ENCODE results near the gene ARL5A.

DNA sequence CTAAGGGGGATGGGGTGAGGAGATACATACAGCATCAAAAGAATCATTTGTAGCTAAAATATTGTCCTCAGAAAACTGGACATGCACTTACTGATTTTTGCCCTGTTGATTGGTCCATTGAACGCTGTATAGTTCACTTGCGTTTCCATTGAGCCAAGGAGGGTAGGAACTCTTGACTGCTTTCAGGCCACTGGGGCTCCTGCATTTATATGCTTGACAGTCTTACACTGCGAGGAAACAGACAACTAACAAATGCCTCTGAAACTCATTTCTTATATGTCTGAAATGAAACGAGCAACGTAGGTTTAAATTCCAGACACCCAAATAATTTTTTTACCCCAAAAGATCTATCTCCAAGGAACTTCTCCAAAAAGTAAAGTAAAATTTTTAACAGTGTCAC is 42.1 kb downstream of the ARL5A start:
- TF ChIP-seq, protein P1, sequence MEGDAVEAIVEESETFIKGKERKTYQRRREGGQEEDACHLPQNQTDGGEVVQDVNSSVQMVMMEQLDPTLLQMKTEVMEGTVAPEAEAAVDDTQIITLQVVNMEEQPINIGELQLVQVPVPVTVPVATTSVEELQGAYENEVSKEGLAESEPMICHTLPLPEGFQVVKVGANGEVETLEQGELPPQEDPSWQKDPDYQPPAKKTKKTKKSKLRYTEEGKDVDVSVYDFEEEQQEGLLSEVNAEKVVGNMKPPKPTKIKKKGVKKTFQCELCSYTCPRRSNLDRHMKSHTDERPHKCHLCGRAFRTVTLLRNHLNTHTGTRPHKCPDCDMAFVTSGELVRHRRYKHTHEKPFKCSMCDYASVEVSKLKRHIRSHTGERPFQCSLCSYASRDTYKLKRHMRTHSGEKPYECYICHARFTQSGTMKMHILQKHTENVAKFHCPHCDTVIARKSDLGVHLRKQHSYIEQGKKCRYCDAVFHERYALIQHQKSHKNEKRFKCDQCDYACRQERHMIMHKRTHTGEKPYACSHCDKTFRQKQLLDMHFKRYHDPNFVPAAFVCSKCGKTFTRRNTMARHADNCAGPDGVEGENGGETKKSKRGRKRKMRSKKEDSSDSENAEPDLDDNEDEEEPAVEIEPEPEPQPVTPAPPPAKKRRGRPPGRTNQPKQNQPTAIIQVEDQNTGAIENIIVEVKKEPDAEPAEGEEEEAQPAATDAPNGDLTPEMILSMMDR (IDR thresholded peaks at IDR 0.05; ENCODE audit: extremely low read depth in 1 of 2, insufficient read depth in 1 of 2, low read depth in 1 of 2, low read length in 2 of 2), result no peak
- TF ChIP-seq POLR2AphosphoS5 (IDR thresholded peaks at IDR 0.05; ENCODE audit: insufficient read depth, low read depth, low read length), result no peak
